Peyer's patch (tissue), 4 donors: ENCODE data around the gene CBLB. TPM values are rescaled to one million over a fixed set of nuclear protein-coding genes. Genes with fewer than 3 reads are reported as not detected.
A peak's percentile ranks its signal among the peaks of the same experiment; 100 is the strongest.
"Not testable (repeated sequence)": the region's sequence is repeated elsewhere in the genome, so short reads cannot be mapped to it uniquely, and the experiment has no call there.

Experiments used
- DNase-seq, 3 donors: peaks; one replicate each; pipeline ENCODE4 v3.0.0-alpha.2; 2017 to 2019
- H3K27ac ChIP-seq, 4 donors: fragments of 200-600 bp; sonication (generic); one replicate each; pipeline ENCODE4 v1.5.1; 2016 to 2019
- H3K27me3 ChIP-seq, 2 donors: fragments of 200-600 bp; sonication (generic); one replicate each; pipeline ENCODE4 v1.5.1; 2019
- H3K36me3 ChIP-seq, 3 donors: fragments of 200-600 bp; sonication (generic); one replicate each; pipeline ENCODE4 v1.5.1; 2016 to 2019
- H3K4me1 ChIP-seq, 4 donors: fragments of 200-600 bp; sonication (generic); one replicate each; pipeline ENCODE4 v1.5.1; 2016 to 2019
- H3K4me3 ChIP-seq, 4 donors: fragments of 200-600 bp; sonication (generic); 1 replicate in 3 of 4; 2 replicates in 1 of 4; pipeline ENCODE4 v1.5.1; 2016 to 2019; ENCODE audit warnings: mild to moderate bottlenecking in 1 of 4
- H3K9me3 ChIP-seq, 4 donors: fragments of 200-600 bp; sonication (generic); one replicate each; pipeline ENCODE4 v1.5.1; 2016 to 2019; ENCODE audit warnings: mild to moderate bottlenecking in 1 of 4
- CTCF ChIP-seq, 6 experiments: fragments of 450-650 bp in 4 of 6; fragments of 200-600 bp in 2 of 6; sonication (generic) in 1 of 6; IDR thresholded peaks; one replicate each; pipeline ENCODE4 v1.5.1; 2017 to 2019; ENCODE audit warnings: antibody characterized with exemption in 6 of 6, mild to moderate bottlenecking in 3 of 6, moderate library complexity in 1 of 6
- POLR2A ChIP-seq, 2 donors: fragments of 450-650 bp; IDR thresholded peaks; one replicate each; pipeline ENCODE4 v1.5.1; 2017; ENCODE audit warnings: antibody characterized with exemption in 2 of 2, mild to moderate bottlenecking in 2 of 2, moderate library complexity in 2 of 2
- total RNA-seq, 4 donors: library from RNA; depleted of rRNA; stranded (reverse); fragments of >200 nt; gene quantifications; one replicate each; pipeline ENCODE4 v1.1.0, GENCODE V29; 2016

Gene CBLB
- total RNA-seq, 4 donors from 2014 or later = 58.6 to 112 (median 84.5) TPM

GRCh38 chr3:105816833-105817232 lies 52.0 kb downstream of the CBLB start:
- no peak overlapping the region for H3K4me3 ChIP-seq
- H3K36me3 ChIP-seq = peaks cover 0 to 5% (median 0%) of the 10 kb centered on the region in 3 donors
- no peak overlapping the region for H3K27ac ChIP-seq
- peaks cover 0 to 17% (median 0%) of the 10 kb centered on the region in 4 donors for H3K4me1 ChIP-seq
- no peaks in the 10 kb centered on the region for H3K27me3 ChIP-seq
- no peak for TF ChIP-seq POLR2A (IDR thresholded peaks at IDR 0.05)
- no peak for TF ChIP-seq CTCF (IDR thresholded peaks at IDR 0.05)
- no peaks in the 10 kb centered on the region for H3K9me3 ChIP-seq
- DNase-seq = no peak

GRCh38 chr3:105815331-105815730 lies 53.5 kb downstream of the CBLB start:
- not testable (repeated sequence) for H3K4me3 ChIP-seq, H3K4me1 ChIP-seq, DNase-seq, H3K27ac ChIP-seq, H3K27me3 ChIP-seq, H3K36me3 ChIP-seq, H3K9me3 ChIP-seq

GRCh38 chr3:105813710-105814109 lies 55.1 kb downstream of the CBLB start:
- TF ChIP-seq CTCF (IDR thresholded peaks at IDR 0.05) = no peak
- no peak for TF ChIP-seq POLR2A (IDR thresholded peaks at IDR 0.05)
- no peaks in the 10 kb centered on the region for H3K27me3 ChIP-seq
- peaks cover 0 to 25% (median 6%) of the 10 kb centered on the region in 4 donors for H3K4me1 ChIP-seq
- H3K27ac ChIP-seq = no peak overlapping the region
- no peaks in the 10 kb centered on the region for H3K9me3 ChIP-seq
- no peak for DNase-seq
- H3K36me3 ChIP-seq = no peaks in the 10 kb centered on the region
- H3K4me3 ChIP-seq = no peak overlapping the region

GRCh38 chr3:105812194-105812586 lies 56.6 kb downstream of the CBLB start:
- no peak overlapping the region for H3K27ac ChIP-seq
- H3K27me3 ChIP-seq = no peaks in the 10 kb centered on the region
- TF ChIP-seq POLR2A (IDR thresholded peaks at IDR 0.05) (no peak), CTCF (IDR thresholded peaks at IDR 0.05) (no peak)
- DNase-seq = no peak
- no peaks in the 10 kb centered on the region for H3K9me3 ChIP-seq
- no peaks in the 10 kb centered on the region for H3K36me3 ChIP-seq
- H3K4me1 ChIP-seq = peaks cover 0 to 25% (median 6%) of the 10 kb centered on the region in 4 donors
- no peak overlapping the region for H3K4me3 ChIP-seq

GRCh38 chr3:105811518-105812193 lies 57.2 kb downstream of the CBLB start:
- H3K4me1 ChIP-seq = peaks cover 0 to 25% (median 6%) of the 10 kb centered on the region in 4 donors
- no peak for TF ChIP-seq CTCF (IDR thresholded peaks at IDR 0.05)
- no peak for TF ChIP-seq POLR2A (IDR thresholded peaks at IDR 0.05)
- no peaks in the 10 kb centered on the region for H3K9me3 ChIP-seq

GRCh38 chr3:105809208-105809888 lies 59.5 kb downstream of the CBLB start:
- no peak for TF ChIP-seq CTCF (IDR thresholded peaks at IDR 0.05)
- TF ChIP-seq POLR2A (IDR thresholded peaks at IDR 0.05) = no peak
- Histone ChIP-seq H3K27ac (peak overlapping the region in 1 of 4 donors; percentile 33), H3K9me3 (no peaks in the 10 kb centered on the region), H3K4me1 (peaks cover 0 to 25% (median 7%) of the 10 kb centered on the region in 4 donors), H3K27me3 (no peaks in the 10 kb centered on the region), H3K4me3 (no peak overlapping the region), H3K36me3 (no peaks in the 10 kb centered on the region)
- DNase-seq = no peak

More at GRCh38 chr3:105811518-105812193, 57.2 kb downstream of the CBLB start:
- Histone ChIP-seq H3K4me3 (no peak overlapping the region), H3K36me3 (no peaks in the 10 kb centered on the region), H3K27me3 (no peaks in the 10 kb centered on the region), H3K27ac (no peak overlapping the region)
- no peak for DNase-seq
